Inflammatory macrophage treated with lipopolysaccharide for 1 hour (primary cell): ENCODE data around the gene TNFRSF19.
"Not testable (repeated sequence)": the region's sequence is repeated elsewhere in the genome, so short reads cannot be mapped to it uniquely, and the experiment has no call there.

ENCODE experiments used
- DNase-seq, 2 donors: peaks; one replicate each; pipeline ENCODE4 v3.0.0-alpha.2; 2020 to 2022

The TNFRSF19 gene

DNA sequence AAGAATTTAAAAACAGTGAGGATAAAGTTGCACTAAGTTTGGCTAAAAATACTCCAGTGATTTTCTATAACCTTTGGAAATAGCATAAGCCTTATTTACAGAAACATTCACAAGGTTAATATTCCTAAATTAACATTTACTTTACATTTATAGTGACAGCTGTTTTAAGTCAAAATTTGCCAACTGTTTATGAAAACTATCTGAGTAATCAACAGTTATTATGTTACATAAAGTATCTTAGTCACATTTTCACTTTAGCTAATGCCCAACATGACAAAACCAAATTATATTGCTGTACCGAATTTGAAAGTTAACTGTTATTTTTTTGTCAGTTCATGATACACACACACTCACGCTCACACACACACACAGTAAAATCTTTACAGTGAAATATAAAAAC is 1.2 kb downstream of the TNFRSF19 start:
- DNase-seq = no peak

GRCh38 chr13:23572836-23573235 is 2.6 kb downstream of the TNFRSF19 start:
- DNase-seq = no peak

DNA sequence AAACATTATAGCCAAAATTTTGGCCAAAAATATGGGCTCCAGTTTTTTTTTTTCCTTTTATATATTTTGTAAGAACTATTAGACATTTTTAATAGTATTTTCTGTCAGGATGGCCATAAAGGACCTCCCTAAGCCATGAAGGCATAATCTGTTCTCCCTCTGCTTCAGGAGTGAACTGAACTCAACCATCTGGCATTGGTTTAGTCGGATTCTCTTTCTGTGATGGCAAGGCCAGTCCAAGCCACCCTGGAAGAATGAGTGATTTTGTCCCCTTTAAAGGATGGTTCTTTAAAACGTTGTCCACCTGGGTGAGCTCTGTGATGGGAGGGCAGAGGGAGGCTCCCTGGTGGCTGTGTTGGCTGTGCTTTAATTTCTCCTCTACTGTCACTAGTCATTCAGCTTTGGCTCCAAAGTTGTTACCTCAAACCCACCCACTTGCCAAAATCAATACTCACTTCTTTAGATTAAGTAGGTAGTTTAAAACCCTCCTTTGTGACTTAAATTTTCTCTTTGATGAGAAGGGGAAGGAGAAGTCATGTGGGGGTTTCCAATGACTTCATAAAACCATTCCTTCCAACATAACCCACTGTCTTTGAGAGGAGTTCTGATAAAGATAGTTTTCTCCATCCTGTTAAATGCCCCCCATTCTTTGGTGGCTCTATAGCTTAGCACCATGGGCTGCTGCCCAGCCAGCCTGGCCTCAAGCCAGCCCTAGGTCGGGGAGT is 4.4 kb downstream of the TNFRSF19 start:
- DNase-seq = peak in 1 of 2 donors; percentile 16

DNA sequence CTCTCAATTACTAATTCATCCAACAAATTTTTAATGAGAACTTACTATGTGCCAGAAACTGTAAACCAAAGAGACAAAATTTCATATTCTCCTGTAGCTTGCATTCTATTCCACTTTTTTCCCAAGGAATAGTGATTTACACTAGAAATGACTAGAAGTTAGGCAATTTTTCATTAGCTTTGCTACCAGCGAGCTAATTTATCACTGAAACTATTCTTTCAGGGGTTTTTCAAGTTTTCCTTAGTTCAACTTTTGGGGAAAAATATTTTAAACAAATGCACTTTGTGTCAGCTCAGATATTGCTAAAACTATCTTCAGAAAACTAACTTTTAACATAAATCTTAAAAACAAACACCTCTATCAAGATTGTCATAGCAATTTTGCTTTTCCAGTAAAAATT is 5.4 kb downstream of the TNFRSF19 start:
- DNase-seq = no peak

DNA sequence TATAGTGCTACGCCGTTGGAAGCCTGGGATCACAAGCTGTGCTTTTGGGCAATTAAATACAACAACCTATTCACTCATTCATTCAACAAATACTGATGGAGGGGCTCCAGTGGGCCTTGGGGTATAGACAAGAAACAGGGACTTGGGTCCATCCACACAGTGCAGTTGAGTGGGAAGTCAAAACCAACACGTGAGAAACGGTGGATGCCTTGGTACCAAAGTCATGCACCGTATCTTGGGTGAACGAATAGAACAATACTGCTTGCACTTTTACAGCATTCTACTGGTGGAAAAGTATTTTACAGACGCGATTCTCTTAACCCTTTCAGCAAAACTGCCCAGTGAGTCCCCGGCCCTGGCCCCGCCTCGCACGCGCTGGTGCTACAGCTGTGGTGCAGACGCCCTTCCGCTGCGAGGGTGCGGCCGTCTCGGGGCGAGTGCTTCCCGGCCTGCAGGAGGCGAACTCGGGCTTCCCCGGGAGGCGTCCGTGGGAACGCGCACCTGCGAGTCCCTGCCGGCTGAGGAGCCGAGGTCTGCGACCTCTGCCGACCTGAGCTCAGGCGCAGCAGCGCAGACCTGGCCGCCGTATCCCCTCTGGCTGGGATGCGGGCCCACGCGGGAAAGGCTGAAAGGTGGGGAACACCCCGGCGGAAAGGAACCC is 8.3 kb downstream of the TNFRSF19 start:
- peak; percentile 31 to 52 for DNase-seq

- DNase-seq = peak; percentile 81 to 94
Measured at GRCh38 chr13:23579072-23579895, 9.1 kb downstream of the TNFRSF19 start.

DNA sequence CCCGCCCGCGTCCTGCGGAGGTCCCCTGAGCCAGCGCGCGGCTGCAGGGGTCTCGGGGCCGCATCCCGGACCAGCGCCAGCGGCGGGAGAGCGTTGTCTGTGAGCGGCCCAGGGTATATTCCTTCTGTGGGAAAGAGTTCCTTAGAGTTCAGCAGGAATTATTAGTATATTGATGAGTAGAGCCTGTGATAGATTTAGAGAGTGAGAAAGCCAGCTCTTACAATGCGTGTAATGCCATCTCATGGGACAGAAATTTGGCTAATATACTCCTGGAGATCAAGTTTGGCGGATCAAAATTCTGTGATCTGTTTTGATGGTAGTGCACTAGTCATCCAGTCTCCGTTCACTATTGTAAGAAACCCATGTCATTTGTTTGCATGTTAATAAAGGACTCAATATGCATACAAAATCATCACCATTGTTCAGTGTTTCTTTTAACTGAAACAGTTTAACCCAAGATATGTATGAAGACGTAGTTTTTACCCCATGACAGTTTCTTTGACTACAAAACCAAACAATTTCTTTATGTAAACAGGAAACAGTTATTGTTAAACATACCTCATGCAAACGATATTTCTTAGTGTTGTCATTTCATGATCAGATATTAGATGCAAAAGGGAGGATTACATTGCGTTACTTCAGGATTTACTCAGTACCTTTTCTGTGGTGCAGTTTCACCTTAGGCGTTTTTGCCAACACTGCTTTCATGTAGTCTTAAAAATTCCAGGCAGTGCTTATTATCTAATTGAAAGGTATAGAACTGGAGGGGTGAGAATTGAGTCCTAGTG is 9.9 kb downstream of the TNFRSF19 start:
- DNase-seq = no peak

DNA sequence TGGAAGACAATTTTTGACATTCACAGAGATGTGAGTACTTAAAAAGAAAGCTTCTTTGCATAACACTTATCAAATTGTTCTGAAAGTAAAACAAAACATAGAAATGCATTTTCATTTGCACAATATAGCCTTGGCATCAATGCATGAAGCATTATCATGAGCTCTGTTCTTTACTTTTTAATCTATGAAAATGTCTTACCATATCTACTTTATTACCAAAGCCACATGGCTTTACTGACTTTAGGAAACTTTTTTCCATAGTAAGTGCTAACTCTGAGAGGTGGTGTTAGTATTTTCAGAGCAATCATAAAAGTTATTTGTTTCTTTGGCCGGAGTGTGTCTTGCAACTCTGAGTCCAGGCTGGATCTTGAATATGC is 10.5 kb downstream of the TNFRSF19 start:
- no peak for DNase-seq

DNA sequence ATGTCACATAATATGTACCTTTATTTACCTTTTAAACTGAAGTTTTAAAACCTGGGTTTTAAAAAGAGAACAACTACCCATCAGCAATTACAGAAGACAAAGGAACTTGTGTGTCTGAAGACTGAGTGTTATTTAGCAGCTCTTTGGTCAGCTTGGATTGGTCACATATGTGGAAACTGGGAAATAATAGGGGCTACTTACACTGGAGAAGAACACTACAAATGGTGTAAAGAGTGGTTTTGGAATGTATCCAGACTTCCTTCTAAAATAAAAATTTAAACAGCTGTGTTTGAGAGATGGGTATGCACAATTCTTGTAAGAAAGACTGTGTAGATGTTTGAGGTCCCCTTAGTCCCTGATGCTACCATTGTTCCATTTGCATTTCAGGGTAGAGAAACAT is 13.3 kb downstream of the TNFRSF19 start:
- DNase-seq = no peak

- no peak for DNase-seq
Measured at GRCh38 chr13:23584275-23584674, 14.1 kb downstream of the TNFRSF19 start.

DNA sequence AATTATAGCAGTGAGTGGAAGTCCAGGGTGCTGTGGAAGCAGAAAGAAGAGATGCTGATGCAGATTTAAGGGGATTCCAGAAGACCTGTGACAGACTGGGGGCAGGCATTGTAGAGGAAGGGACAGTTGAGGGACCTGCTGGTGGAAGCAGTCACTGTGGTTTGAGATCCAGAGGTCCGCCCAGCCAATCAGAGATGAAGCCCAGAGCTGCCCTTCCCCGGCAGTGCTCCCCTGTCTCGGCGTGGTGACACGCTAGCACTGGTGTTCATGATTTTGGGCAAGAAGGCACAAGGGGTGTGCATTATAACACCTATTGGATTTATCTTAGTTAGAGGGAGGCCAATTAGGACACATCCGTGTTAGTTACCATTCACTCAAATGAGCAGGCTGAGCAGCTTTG is 16.1 kb downstream of the TNFRSF19 start:
- DNase-seq = no peak

DNA sequence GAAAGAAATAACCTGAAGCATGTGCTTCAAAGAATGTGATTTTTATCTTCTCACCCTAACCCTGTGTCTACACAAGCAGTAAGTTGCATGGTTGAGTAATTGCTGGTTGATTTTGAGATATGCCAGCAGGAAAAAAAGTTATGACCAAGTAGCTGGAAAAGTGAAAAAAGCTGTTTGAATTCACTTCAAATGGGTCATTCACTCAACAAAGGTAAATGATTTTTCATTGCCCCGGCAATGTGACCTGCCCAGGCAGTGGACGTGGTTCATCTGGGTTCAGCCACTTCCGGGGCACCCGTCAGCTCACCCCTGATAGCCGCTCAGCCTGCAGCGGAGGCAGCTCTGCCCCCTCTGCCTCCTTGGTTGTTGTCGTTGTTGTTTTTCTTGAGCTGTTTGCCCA is 18.5 kb downstream of the TNFRSF19 start:
- no peak for DNase-seq

- DNase-seq = no peak
Measured at GRCh38 chr13:23592596-23592995, 22.4 kb downstream of the TNFRSF19 start.

DNA sequence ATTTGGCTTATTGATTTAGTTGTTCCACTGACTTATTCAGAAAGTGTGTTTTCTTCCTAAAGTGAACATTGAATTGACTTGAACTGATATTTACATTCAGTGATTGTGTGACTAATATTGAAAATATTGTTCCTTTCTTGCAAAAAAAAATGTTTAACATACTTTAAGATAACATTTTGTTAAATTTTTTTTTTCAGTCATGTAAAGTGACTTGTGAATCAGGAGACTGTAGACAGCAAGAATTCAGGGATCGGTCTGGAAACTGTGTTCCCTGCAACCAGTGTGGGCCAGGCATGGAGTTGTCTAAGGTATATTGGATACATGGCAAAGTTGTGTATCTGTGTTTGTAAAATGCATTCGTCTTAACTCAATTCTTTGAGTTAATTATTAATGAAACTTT is 22.9 kb downstream of the TNFRSF19 start:
- DNase-seq = no peak

DNA sequence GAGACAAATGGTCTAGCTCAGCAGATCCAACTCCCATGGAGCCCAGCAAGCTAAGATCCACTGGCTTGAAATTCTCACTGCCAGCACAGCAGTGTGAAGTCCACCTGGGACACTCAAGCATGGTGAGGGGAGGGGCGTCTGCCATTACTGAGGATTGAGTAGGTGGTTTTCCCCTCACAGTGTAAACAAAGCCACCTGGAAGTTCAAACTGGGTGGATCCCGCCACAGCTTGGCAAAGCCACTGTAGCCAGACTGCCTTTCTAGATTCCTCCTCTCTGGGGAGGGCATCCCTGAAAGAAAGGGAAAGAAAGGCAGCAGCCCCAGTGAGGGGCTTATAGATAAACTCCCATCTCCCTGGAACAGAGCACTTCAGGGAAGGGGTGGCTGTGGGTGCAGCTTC is 24.1 kb downstream of the TNFRSF19 start:
- DNase-seq = not testable (repeated sequence)

GRCh38 chr13:23598369-23598768 is 28.2 kb downstream of the TNFRSF19 start:
- no peak for DNase-seq

DNA sequence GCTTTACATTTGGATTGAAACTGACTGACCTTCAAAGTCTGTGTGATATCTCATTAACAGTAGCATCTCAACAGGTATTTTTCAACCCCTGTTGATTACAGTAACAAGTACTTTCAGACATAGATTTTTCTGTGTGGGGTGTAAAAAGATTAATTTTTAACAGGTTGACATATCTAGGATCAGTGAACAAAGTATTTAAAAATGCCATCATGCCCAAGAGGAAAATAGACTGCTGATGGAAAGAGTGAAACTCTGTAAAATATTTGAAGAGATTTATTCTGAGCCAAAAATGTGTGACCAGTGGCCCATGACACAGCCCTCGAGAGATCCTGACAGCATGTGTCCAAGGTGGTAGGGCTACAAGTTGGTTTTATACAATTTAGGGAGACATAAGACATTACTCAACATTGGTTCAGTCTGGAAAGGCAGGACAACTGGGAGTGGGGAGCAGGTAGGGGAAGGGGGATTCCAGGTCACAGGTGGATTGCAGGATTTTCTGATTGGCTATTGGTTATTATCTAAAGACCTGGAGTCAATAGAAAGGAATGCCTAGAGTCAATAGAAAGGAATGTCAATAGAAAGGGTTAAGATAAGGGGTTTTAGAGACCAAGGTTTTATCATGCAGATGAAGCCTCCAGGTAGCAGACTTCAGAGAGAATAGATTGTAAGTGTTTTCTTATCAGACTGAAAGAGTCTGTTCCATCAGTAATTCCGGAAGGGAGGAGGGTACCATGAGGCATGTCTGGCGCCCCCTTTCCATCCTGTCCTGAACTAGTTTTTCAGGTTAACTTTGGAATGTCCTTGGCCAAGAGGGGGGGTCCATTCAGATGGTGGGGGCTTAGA is 29.1 kb downstream of the TNFRSF19 start:
- DNase-seq = no peak

GRCh38 chr13:23600100-23600499 is 29.9 kb downstream of the TNFRSF19 start:
- DNase-seq = no peak

DNA sequence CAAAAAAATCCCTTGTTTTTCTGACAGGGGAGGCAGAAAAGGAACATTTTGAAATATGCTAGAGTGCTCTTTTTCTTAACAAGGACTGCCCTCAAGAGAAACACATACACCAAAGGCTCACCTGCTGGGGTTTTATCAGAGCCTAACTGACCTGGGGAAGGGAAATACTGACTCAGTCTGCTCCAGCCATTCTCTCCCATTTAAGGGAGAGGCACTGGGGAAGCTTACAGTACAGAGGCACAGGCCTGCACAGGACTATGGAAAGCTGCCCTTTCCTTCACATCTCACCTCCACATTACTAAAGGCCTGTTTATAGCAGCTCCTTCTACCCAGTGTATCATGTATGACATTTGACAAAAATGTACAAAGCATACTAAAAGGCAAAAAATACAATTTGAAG is 30.3 kb downstream of the TNFRSF19 start:
- no peak for DNase-seq

- no peak for DNase-seq
Measured at GRCh38 chr13:23605831-23606230, 35.6 kb downstream of the TNFRSF19 start.

DNA sequence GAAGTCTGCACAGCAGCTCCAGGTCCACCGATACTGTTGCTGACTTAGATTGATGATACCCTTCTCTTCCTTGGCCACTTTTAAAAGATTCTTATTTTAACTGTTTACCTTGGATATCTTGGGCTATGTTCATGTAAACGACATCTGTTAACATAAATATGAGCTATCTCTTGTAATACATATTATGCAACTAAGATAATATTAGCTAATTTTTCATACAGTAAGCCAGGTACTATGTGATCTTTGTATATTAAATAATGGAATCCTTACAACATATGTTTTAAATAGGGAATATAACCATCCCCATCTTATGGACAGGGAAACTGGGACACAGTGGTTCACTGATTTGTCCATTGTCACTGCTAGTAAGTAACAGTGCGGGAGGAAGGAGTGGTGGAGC is 37.9 kb downstream of the TNFRSF19 start:
- no peak for DNase-seq
